A673 (cell line): ENCODE measurements around the gene PCP4L1.

Source experiments
- CTCF ChIP-seq: fragments of 300-800, 200-600 bp; sonication (generic); conservative IDR thresholded peaks from 2 replicates; pipeline ENCODE4 v1.5.1; 2017; ENCODE audit warnings: low read depth, mild to moderate bottlenecking, antibody characterized with exemption, low read length, moderate library complexity, mixed read lengths
- EZH2 ChIP-seq: fragments of 200-600 bp; sonication (generic); IDR thresholded peaks from 2 replicates; pipeline ENCODE4 v1.6.1; 2017; ENCODE audit warnings: borderline replicate concordance, low read depth, mild to moderate bottlenecking, mixed read lengths, antibody characterized with exemption, low read length; ENCODE audit not compliant: poor library complexity, severe bottlenecking

- TF ChIP-seq CTCF (no peak), EZH2 (no peak)
These were observed 43.5 kb upstream of the PCP4L1 start, which contains the start of gene FCER1G for GRCh38 chr1:161215076-161215475.
